ENCODE measurements around the gene SOHLH1. TPM values are rescaled to one million over a fixed set of nuclear protein-coding genes. Genes with fewer than 3 reads are reported as not detected.

Gene SOHLH1
- total and polyA plus RNA-seq, 2 donors (not counting 1 experiment from before 2014, with no cell fraction given) = not detected

GRCh38 chr9:135734616-135735144 lies 35.4 kb upstream of the SOHLH1 start:
- H3K4me1 ChIP-seq (ENCODE audit: control insufficient read depth, extremely low read depth, insufficient read depth, low read length) = no peaks in the 10 kb centered on the region
- no peaks in the 10 kb centered on the region for H3K9me3 ChIP-seq (ENCODE audit: control insufficient read depth, insufficient read depth, low read depth, low read length)
- H3K4me2 ChIP-seq (ENCODE audit: extremely low read depth, insufficient read depth, low read length) = no peak overlapping the region
- no peaks in the 10 kb centered on the region for H3K27me3 ChIP-seq (ENCODE audit: control insufficient read depth, insufficient read depth, low read length)
- H3K4me3 ChIP-seq (replicated peaks in 1 of 4; ENCODE audit: control extremely low read depth in 1 of 4, insufficient read depth in 1 of 4, low read depth in 3 of 4, low read length in 4 of 4) = no peak overlapping the region
- no peaks in the 10 kb centered on the region for H4K20me1 ChIP-seq (ENCODE audit: control insufficient read depth, extremely low read depth, insufficient read depth, low read length)
- no peak for DNase-seq (ENCODE audit: low read depth in 2 of 2)
- no peak overlapping the region for H3K27ac ChIP-seq (ENCODE audit: insufficient read depth, low read length)
- no peak for TF ChIP-seq EZH2 (IDR thresholded peaks at IDR 0.05; ENCODE audit: low read length, missing control alignments)
- TF ChIP-seq CTCF (conservative IDR thresholded peaks at IDR 0.05 in 1 of 2, IDR thresholded peaks at IDR 0.05 in 1 of 2; ENCODE audit: low read depth in 1 of 2, low read length in 2 of 2) = no peak
- no peaks in the 10 kb centered on the region for H3K79me2 ChIP-seq (ENCODE audit: control insufficient read depth, insufficient read depth, low read length)
- no peak overlapping the region for H2AFZ ChIP-seq (ENCODE audit: low read length)
- H3K9ac ChIP-seq (ENCODE audit: insufficient read depth, low read length) = no peak overlapping the region
- H3K36me3 ChIP-seq (ENCODE audit: control insufficient read depth, insufficient read depth, low read length) = no peaks in the 10 kb centered on the region

- no peak for TF ChIP-seq EZH2 (IDR thresholded peaks at IDR 0.05; ENCODE audit: low read length, missing control alignments)
- no peak for TF ChIP-seq CTCF (conservative IDR thresholded peaks at IDR 0.05 in 1 of 2, IDR thresholded peaks at IDR 0.05 in 1 of 2; ENCODE audit: low read depth in 1 of 2, low read length in 2 of 2)
- H4K20me1 ChIP-seq (ENCODE audit: control insufficient read depth, extremely low read depth, insufficient read depth, low read length) = no peaks in the 10 kb centered on the region
- no peaks in the 10 kb centered on the region for H3K36me3 ChIP-seq (ENCODE audit: control insufficient read depth, insufficient read depth, low read length)
- H3K27me3 ChIP-seq (ENCODE audit: control insufficient read depth, insufficient read depth, low read length) = no peaks in the 10 kb centered on the region
- no peaks in the 10 kb centered on the region for H3K9me3 ChIP-seq (ENCODE audit: control insufficient read depth, insufficient read depth, low read depth, low read length)
- H3K27ac ChIP-seq (ENCODE audit: insufficient read depth, low read length) = no peak overlapping the region
- no peak overlapping the region for H3K9ac ChIP-seq (ENCODE audit: insufficient read depth, low read length)
- no peak overlapping the region for H3K4me3 ChIP-seq (replicated peaks in 1 of 4; ENCODE audit: control extremely low read depth in 1 of 4, insufficient read depth in 1 of 4, low read depth in 3 of 4, low read length in 4 of 4)
- H2AFZ ChIP-seq (ENCODE audit: low read length) = no peak overlapping the region
- H3K4me1 ChIP-seq (ENCODE audit: control insufficient read depth, extremely low read depth, insufficient read depth, low read length) = no peaks in the 10 kb centered on the region
- H3K79me2 ChIP-seq (ENCODE audit: control insufficient read depth, insufficient read depth, low read length) = no peaks in the 10 kb centered on the region
- no peak for DNase-seq (ENCODE audit: low read depth in 2 of 2)
- H3K4me2 ChIP-seq (ENCODE audit: extremely low read depth, insufficient read depth, low read length) = no peak overlapping the region
Measured at GRCh38 chr9:135732569-135733257, 33.4 kb upstream of the SOHLH1 start.

- no peak overlapping the region for H3K4me3 ChIP-seq (replicated peaks in 1 of 4; ENCODE audit: control extremely low read depth in 1 of 4, insufficient read depth in 1 of 4, low read depth in 3 of 4, low read length in 4 of 4)
- H3K4me1 ChIP-seq (ENCODE audit: control insufficient read depth, extremely low read depth, insufficient read depth, low read length) = no peaks in the 10 kb centered on the region
- H3K9me3 ChIP-seq (ENCODE audit: control insufficient read depth, insufficient read depth, low read depth, low read length) = no peaks in the 10 kb centered on the region
- no peak overlapping the region for H3K4me2 ChIP-seq (ENCODE audit: extremely low read depth, insufficient read depth, low read length)
- H3K27ac ChIP-seq (ENCODE audit: insufficient read depth, low read length) = no peak overlapping the region
- H3K27me3 ChIP-seq (ENCODE audit: control insufficient read depth, insufficient read depth, low read length) = no peaks in the 10 kb centered on the region
- H2AFZ ChIP-seq (ENCODE audit: low read length) = no peak overlapping the region
- H3K36me3 ChIP-seq (ENCODE audit: control insufficient read depth, insufficient read depth, low read length) = no peaks in the 10 kb centered on the region
- H3K9ac ChIP-seq (ENCODE audit: insufficient read depth, low read length) = no peak overlapping the region
- no peak for TF ChIP-seq EZH2 (IDR thresholded peaks at IDR 0.05; ENCODE audit: low read length, missing control alignments)
- TF ChIP-seq CTCF (conservative IDR thresholded peaks at IDR 0.05 in 1 of 2, IDR thresholded peaks at IDR 0.05 in 1 of 2; ENCODE audit: low read depth in 1 of 2, low read length in 2 of 2) = no peak
- no peaks in the 10 kb centered on the region for H4K20me1 ChIP-seq (ENCODE audit: control insufficient read depth, extremely low read depth, insufficient read depth, low read length)
- H3K79me2 ChIP-seq (ENCODE audit: control insufficient read depth, insufficient read depth, low read length) = no peaks in the 10 kb centered on the region
- no peak for DNase-seq (ENCODE audit: low read depth in 2 of 2)
Measured at GRCh38 chr9:135731454-135731853, 32.2 kb upstream of the SOHLH1 start.

All from fibroblast of lung (primary cell).